HUES64 (cell line): ENCODE measurements around the gene MARCHF10.
"Not testable (repeated sequence)": the region's sequence is repeated elsewhere in the genome, so short reads cannot be mapped to it uniquely, and the experiment has no call there.

Source experiments
- H3K27ac ChIP-seq: 2 replicates; pipeline ENCODE4 v1.7.0; 2013; ENCODE audit warnings: low read depth, low read length, inconsistent platforms
- H3K27me3 ChIP-seq: 2 replicates; pipeline ENCODE4 v1.6.1; 2013; ENCODE audit warnings: mild to moderate bottlenecking, low read length; ENCODE audit not compliant: insufficient read depth
- H3K36me3 ChIP-seq: 2 replicates; pipeline ENCODE4 v1.6.1; 2013; ENCODE audit warnings: mild to moderate bottlenecking, low read length; ENCODE audit not compliant: insufficient read depth
- H3K4me1 ChIP-seq: 2 replicates; pipeline ENCODE4 v1.6.1; 2013; ENCODE audit warnings: mild to moderate bottlenecking, low read length, moderate library complexity; ENCODE audit not compliant: insufficient read depth
- H3K4me3 ChIP-seq: 2 replicates; pipeline ENCODE4 v1.5.1; 2013; ENCODE audit warnings: mild to moderate bottlenecking, low read length, moderate library complexity
- H3K9ac ChIP-seq: 2 replicates; pipeline ENCODE4 v1.6.1; 2013; ENCODE audit warnings: mild to moderate bottlenecking, low read depth, low read length
- H3K9me3 ChIP-seq: 2 replicates; pipeline ENCODE4 v1.6.1; 2013; ENCODE audit warnings: low read depth, low read length; ENCODE audit not compliant: insufficient read depth
- WGBS: fragments of 150-250, 120-280 bp; methylation state at CpG from one replicate; pipeline ENCODE4 v1.1.7; 2013; ENCODE audit warnings: missing lambda C conversion rate; 5-methylcytosine and 5-hydroxymethylcytosine counted together

The MARCHF10 gene

GRCh38 chr17:62703261-62703775 lies 104.8 kb downstream of the MARCHF10 start:
- H3K36me3 ChIP-seq: no peaks in the 10 kb centered on the region
- H3K27me3 ChIP-seq: peaks cover 45% of the 10 kb centered on the region
- H3K4me1 ChIP-seq: peaks cover 20% of the 10 kb centered on the region
- H3K9ac ChIP-seq: no peak overlapping the region
- H3K4me3 ChIP-seq: peak overlapping the region; percentile 69
- no peaks in the 10 kb centered on the region; the same call in 1 of the 2 replicates for H3K9me3 ChIP-seq
- no peak overlapping the region for H3K27ac ChIP-seq
- WGBS: 50% methylated on average over 16 of the region's 16 CpGs

- H3K36me3 ChIP-seq: no peaks in the 10 kb centered on the region
- H3K27me3 ChIP-seq: peaks cover 45% of the 10 kb centered on the region
- H3K4me3 ChIP-seq: no peak overlapping the region
- WGBS: 80% methylated on average over 6 of the region's 6 CpGs
- no peak overlapping the region for H3K9ac ChIP-seq
- peaks cover 20% of the 10 kb centered on the region for H3K4me1 ChIP-seq
- no peaks in the 10 kb centered on the region for H3K9me3 ChIP-seq
- no peak overlapping the region for H3K27ac ChIP-seq
These were observed 105.3 kb downstream of the MARCHF10 start for GRCh38 chr17:62702746-62703260.

- Histone ChIP-seq H3K36me3 (no peaks in the 10 kb centered on the region), H3K4me3 (no peak overlapping the region), H3K27ac (no peak overlapping the region), H3K9ac (no peak overlapping the region), H3K27me3 (peaks cover 35% of the 10 kb centered on the region), H3K9me3 (no peaks in the 10 kb centered on the region), H3K4me1 (peaks cover 19% of the 10 kb centered on the region)
- 86% methylated on average over 8 of the region's 8 CpGs for WGBS
These were observed 106.4 kb downstream of the MARCHF10 start for GRCh38 chr17:62701706-62702085.

GRCh38 chr17:62700964-62701705 lies 107.0 kb downstream of the MARCHF10 start:
- H3K27me3 ChIP-seq: peaks cover 30% of the 10 kb centered on the region
- no peak overlapping the region for H3K27ac ChIP-seq
- no peak overlapping the region for H3K9ac ChIP-seq
- H3K9me3 ChIP-seq: no peaks in the 10 kb centered on the region
- H3K4me3 ChIP-seq: no peak overlapping the region
- WGBS: 81% methylated on average over 12 of the region's 12 CpGs
- no peaks in the 10 kb centered on the region for H3K36me3 ChIP-seq
- H3K4me1 ChIP-seq: peaks cover 14% of the 10 kb centered on the region

- WGBS: 88% methylated on average over 11 of the region's 11 CpGs
These were observed 109.7 kb downstream of the MARCHF10 start for GRCh38 chr17:62698459-62698858.

GRCh38 chr17:62696726-62697490 lies 111.2 kb downstream of the MARCHF10 start:
- WGBS: 86% methylated on average over 27 of the region's 27 CpGs
- no peak overlapping the region for H3K4me3 ChIP-seq
- H3K9ac ChIP-seq: no peak overlapping the region
- H3K27ac ChIP-seq: no peak overlapping the region
- no peaks in the 10 kb centered on the region for H3K36me3 ChIP-seq
- H3K27me3 ChIP-seq: peaks cover 3% of the 10 kb centered on the region; the same call in 1 of the 2 replicates
- H3K4me1 ChIP-seq: no peaks in the 10 kb centered on the region
- no peaks in the 10 kb centered on the region for H3K9me3 ChIP-seq

More at GRCh38 chr17:62698459-62698858, 109.7 kb downstream of the MARCHF10 start:
- H3K4me1 ChIP-seq, H3K4me3 ChIP-seq, H3K9me3 ChIP-seq, H3K9ac ChIP-seq, H3K27ac ChIP-seq, H3K36me3 ChIP-seq: not testable (repeated sequence)
- H3K27me3 ChIP-seq: peaks cover 12% of the 10 kb centered on the region

GRCh38 chr17:62696256-62696655 lies 111.9 kb downstream of the MARCHF10 start:
- 91% methylated on average over 10 of the region's 10 CpGs for WGBS
- H3K4me1 ChIP-seq: no peaks in the 10 kb centered on the region
- H3K4me3 ChIP-seq: no peak overlapping the region

GRCh38 chr17:62695093-62695738 lies 112.9 kb downstream of the MARCHF10 start:
- not testable (repeated sequence) for H3K27ac ChIP-seq, H3K9ac ChIP-seq, H3K4me3 ChIP-seq, H3K27me3 ChIP-seq, H3K4me1 ChIP-seq, H3K9me3 ChIP-seq, H3K36me3 ChIP-seq
- 92% methylated on average over 5 of the region's 5 CpGs for WGBS

More at GRCh38 chr17:62696256-62696655, 111.9 kb downstream of the MARCHF10 start:
- H3K9ac ChIP-seq: no peak overlapping the region
- H3K36me3 ChIP-seq: no peaks in the 10 kb centered on the region
- H3K27me3 ChIP-seq: peaks cover 2% of the 10 kb centered on the region; the same call in 1 of the 2 replicates
- H3K27ac ChIP-seq: no peak overlapping the region
- H3K9me3 ChIP-seq: no peaks in the 10 kb centered on the region

- Histone ChIP-seq H3K27me3 (no peaks in the 10 kb centered on the region), H3K9ac (no peak overlapping the region), H3K36me3 (0 out of 2 replicates have a peak, but pooled peaks cover 3% of the 10 kb centered on the region), H3K4me1 (no peaks in the 10 kb centered on the region), H3K4me3 (no peak overlapping the region), H3K27ac (no peak overlapping the region), H3K9me3 (no peaks in the 10 kb centered on the region)
- 91% methylated on average over 19 of the region's 19 CpGs for WGBS
These were observed 114.3 kb downstream of the MARCHF10 start for GRCh38 chr17:62693616-62694409.

GRCh38 chr17:62692721-62693431 lies 115.2 kb downstream of the MARCHF10 start:
- Histone ChIP-seq H3K27me3 (no peaks in the 10 kb centered on the region), H3K9me3 (no peaks in the 10 kb centered on the region), H3K4me1 (no peaks in the 10 kb centered on the region), H3K4me3 (no peak overlapping the region), H3K36me3 (peaks cover 3% of the 10 kb centered on the region; the same call in 1 of the 2 replicates), H3K9ac (no peak overlapping the region), H3K27ac (no peak overlapping the region)
- WGBS: 87% methylated on average over 14 of the region's 14 CpGs
